GM21619 (cell line): ENCODE data around the gene CRCP.

Source experiments
- ATAC-seq: cut with Tn5 transposase; IDR thresholded peaks from one replicate; pipeline ENCODE4 v1.9.1; 2021; ENCODE audit not compliant: unreplicated experiment

CRCP gene

GRCh38 chr7:66187905-66188304 is 73.3 kb downstream of the CRCP start:
- no peak for ATAC-seq

GRCh38 chr7:66188645-66189044 is 74.0 kb downstream of the CRCP start:
- no peak for ATAC-seq

GRCh38 chr7:66189695-66190503 is 75.3 kb downstream of the CRCP start:
- no peak for ATAC-seq

- no peak for ATAC-seq
Observed at GRCh38 chr7:66190504-66190857, 75.8 kb downstream of the CRCP start.

GRCh38 chr7:66193146-66193725 is 78.6 kb downstream of the CRCP start:
- ATAC-seq: no peak

- no peak for ATAC-seq
Observed at GRCh38 chr7:66198469-66198868, 83.8 kb downstream of the CRCP start.

GRCh38 chr7:66198956-66199355 is 84.3 kb downstream of the CRCP start:
- no peak for ATAC-seq

DNA sequence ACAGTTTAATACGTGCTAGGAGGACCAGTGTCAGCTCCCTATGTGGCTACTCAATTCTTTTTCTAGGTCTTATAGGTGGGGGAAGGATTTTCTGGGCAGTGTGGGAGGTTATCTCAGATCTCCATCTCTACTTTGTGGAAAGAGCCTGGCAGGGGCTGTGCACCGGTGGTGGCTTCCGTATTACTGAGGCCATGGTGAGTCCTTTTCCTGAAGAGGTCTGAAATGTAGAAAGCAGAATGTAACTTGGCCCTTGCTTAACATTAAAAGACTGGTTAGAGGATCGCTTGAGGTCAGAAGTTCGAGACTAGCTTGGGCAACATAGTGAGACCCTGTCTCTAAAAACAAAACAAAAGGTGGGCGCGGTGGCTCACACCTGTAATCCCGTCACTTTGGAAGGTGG is 87.8 kb downstream of the CRCP start:
- no peak for ATAC-seq
